ENCODE measurements around the gene CLEC9A.
A peak's percentile ranks its signal among the peaks of the same experiment; 100 is the strongest.
"Not testable (repeated sequence)": the region's sequence is repeated elsewhere in the genome, so short reads cannot be mapped to it uniquely, and the experiment has no call there.

Gene CLEC9A

DNA sequence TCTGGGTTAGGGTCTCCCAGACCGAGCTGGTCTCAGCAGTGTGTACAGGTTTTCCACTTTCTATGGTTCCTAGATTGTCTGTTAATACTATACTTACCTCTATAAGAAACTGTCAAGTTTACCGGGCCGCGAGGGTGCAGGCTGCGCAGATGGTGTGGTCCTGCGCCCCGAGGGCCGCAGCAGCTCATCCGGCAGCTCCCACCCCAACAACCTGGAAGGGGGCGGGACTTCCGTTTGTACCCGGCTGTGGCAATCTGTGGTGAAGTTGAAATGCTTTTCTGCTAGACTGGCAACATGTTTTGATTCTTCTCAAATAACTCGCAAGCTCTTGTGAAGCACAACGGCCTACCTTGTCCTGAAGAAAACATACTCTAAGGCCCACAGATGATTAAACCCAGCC, at the start of gene CLEC9A:
Gene CLEC9A (plus strand): TSS at position 237 of the 400 bp plus-strand sequence. CDS start 22,006 bp downstream, outside the sequence.
- no peak for FAIRE-seq

GRCh38 chr12:9991876-9992275, 38.6 kb upstream of the CLEC9A start:
- FAIRE-seq = no peak

DNA sequence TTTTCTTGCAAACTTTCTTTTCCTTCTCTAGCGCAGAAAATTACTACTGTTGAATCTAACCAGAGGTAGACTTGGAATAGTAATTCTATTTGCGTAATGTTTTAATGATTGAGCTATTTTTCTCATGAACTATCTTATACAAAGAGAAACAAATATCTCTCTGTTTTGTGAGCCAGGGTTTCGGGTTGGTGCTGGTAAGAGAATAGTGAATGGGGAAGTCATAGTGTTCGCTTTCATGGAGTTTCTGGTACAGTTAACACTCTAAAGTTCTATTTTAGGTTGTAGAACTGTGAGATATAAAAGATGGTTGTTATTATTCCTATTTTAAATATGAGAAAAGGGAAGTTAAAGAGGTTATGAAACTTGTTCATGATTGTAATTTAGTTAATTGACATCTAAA, 38.2 kb upstream of the CLEC9A start:
- FAIRE-seq = no peak

- no peak for FAIRE-seq
These were observed 31.5 kb upstream of the CLEC9A start, which contains the start of gene CLEC1B for GRCh38 chr12:9999016-9999415. TSS of gene CLEC1B (minus strand) at chr12:9999121. CDS start at chr12:9999100, 21 bp downstream.

DNA sequence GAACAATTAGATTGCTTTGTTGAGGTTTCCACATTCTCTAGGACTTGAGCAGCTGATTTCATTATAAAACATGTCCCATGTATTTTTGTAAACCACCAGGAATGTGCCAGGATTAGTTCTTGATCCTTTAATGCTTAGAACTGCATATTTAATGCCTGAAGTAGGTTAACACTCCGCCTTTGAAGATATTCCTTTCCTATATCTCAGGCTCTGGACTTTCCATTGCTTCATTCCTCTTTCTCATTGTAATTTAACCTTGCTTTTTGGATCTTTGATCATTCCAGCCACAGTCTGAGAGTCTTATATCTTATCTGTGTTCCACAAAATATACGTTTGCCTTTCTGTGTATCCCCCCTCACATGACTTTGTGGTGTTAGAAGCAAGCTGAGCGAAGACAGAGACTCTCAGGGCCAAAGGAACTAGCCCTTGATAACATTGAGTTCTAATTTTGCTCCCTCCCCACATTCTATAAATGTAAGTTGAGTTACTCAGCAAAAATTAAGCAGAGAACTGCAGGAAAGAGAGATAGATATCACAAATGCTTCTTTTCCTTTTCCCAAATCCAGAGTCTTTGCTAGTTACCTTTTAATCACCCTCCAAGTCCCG, 29.2 kb upstream of the CLEC9A start:
- FAIRE-seq = no peak

DNA sequence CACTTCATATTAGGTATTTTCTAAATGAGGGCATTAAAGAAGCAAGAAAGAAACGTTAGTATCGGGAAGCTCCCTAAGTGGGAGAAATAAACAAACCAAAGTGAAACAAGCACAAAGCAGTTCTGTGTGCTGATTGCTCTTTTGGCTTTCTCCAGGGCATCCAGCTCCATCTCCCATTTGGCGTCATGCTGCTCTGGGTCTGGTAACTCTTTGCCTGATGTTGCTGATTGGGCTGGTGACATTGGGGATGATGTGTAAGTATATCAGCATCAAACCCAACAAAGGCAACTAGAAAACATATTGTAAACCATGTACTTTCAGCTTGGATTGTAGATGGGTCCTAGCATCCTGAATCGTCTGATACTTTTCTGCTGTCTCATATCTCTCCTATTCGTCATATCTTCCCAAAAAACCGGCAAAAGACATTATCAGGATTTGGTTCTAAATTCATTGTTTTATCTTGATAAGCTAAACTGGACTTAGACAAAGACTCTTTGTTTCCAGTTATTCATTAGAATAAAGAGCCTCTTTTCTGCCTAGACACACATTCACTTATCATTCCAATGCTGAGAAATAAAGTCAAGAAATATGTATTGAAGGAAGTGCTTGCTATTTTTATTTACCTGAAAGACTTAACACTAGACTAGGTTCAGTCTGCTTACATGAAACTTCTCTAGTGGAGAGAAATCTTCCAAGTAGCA, 17.7 kb upstream of the CLEC9A start:
- no peak for FAIRE-seq

DNA sequence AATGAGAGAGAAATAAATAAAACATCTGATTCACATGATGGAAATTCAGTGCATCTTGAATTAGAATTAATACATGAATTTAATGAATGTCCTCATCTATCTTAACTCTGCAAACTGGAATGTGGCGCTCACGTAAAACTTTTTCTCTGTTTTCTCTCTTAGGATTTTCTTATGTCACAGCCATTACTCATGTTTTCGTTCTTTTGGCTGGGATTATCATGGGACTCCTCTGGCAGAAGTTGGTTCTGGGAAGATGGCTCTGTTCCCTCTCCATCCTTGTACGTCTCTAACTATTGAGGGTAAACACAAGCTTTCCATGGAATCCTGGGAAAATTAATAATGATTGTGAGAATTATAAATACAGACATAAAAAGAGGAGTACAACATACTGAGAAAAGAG, 15.0 kb upstream of the CLEC9A start:
- no peak for FAIRE-seq

DNA sequence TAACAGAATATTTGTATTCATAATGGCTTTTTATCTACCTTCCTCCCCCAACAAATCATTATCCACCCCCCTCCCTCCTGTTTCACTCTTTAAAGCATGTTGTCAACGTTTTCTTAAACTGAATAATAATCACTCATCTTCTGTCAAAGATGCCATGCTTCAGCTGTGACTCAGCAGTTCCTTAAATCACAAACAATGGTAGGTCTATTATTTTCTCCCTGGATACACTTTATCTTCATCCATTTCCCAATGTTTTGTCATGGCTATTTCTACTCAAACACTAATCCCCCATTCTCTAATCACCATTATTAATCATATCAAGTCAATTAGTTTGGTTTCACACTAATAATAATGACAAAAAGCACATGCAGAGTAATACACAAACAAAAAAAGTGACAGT, 13.6 kb upstream of the CLEC9A start:
- FAIRE-seq = no peak

GRCh38 chr12:10018386-10018785, 12.1 kb upstream of the CLEC9A start:
- FAIRE-seq = no peak

DNA sequence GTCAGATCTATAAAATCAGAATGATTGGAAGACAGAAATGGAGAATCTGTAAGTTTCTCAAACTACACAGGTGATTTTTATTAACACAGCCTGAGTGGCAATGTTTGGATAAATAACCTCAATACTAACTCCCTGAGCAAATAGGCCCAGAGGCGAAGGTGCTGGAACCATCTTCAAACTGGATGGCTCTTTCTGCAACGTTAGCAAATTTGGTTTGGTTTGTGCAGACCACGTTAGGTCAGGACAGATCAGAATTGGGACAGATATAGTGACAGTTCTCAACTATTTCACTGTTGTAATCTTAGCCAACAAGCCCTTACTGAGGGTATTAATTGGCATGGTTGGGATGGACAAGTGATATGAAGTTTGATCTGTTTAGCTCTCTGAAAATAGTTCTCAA, 9.1 kb upstream of the CLEC9A start:
- FAIRE-seq = no peak

- no peak for FAIRE-seq
These were observed 5.2 kb upstream of the CLEC9A start for GRCh38 chr12:10025236-10025635.

GRCh38 chr12:10026666-10027065, 3.8 kb upstream of the CLEC9A start:
- not testable (repeated sequence) for FAIRE-seq

GRCh38 chr12:10027311-10027710, 3.2 kb upstream of the CLEC9A start:
- no peak for FAIRE-seq

DNA sequence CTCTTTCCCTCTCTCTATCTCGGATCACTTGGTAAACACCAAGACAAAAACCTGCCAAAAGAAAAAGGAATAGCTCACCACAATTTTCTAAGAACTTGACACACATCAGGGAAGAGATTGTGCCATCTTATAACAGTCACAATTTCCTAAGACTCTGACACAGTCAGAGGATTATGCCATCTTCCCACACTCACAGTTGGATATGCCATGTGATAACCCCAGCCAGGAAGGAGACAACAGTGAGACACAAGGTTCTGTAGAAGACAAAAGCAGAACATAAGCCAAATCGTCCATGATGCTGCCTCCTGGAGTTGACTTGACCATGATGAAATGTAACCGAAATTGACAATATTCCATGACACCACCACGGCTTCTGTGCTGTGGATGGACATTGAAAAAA, 2.8 kb upstream of the CLEC9A start:
- no peak for FAIRE-seq

- FAIRE-seq = no peak
These were observed 839 bp downstream of the CLEC9A start for GRCh38 chr12:10031321-10031720.

- no peak for FAIRE-seq
These were observed 1.3 kb downstream of the CLEC9A start for GRCh38 chr12:10031771-10032175.

- peak; percentile 13 for FAIRE-seq
These were observed 3.5 kb downstream of the CLEC9A start for GRCh38 chr12:10033783-10034545.

- no peak for FAIRE-seq
These were observed 11.7 kb downstream of the CLEC9A start for GRCh38 chr12:10042167-10042566.

DNA sequence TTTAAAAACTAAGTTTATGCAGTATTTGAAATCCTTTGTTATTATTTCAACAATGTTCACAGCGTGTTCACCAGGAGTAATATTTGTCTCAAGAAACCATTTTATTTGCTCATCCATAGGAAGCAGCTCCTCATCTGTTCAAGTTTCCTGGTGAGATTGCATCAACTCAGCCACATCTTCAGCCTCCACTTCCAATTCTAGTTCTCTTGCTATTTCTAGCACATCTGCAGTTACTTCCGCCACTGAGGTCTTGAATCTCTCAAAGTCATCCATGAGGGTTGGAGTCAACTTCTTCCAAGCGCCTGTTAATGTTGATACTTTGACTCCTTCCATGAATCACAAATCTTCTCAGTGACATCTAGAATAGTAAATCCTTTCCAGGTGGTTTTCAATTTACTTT, 18.0 kb downstream of the CLEC9A start:
- no peak for FAIRE-seq

DNA sequence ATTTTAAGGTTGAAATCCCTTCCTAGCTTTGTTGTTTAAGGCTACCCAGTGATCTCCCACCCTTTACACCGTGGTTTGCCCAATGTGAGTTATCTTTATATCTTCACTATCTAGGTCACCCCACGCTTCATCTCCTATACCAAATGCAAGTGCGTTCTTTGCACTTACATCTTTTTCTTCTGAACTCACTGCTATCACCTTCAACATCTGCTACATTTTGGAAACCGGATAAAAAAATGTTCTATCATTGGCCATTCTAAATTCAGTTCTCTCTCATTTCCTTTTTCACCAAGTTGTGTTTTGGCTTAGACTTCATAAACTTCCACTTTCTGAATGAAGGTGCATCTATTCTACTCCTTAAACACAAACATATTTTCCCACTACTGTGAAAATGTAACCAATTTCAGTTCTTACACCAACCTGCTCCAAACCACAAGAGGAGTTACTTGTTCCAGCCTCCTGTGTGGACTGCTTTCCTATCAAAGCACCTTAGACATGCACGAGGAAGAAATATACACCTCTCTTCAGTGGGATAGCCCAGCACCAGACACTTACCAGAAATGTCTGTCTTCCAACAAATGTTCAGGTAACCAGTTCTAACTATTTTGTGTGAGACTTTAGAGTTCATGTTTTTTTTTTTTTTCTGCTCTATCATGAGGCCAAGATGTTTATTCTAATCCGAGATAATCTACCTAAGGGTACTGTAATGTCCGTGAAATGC, 21.9 kb downstream of the CLEC9A start:
- no peak for FAIRE-seq

DNA sequence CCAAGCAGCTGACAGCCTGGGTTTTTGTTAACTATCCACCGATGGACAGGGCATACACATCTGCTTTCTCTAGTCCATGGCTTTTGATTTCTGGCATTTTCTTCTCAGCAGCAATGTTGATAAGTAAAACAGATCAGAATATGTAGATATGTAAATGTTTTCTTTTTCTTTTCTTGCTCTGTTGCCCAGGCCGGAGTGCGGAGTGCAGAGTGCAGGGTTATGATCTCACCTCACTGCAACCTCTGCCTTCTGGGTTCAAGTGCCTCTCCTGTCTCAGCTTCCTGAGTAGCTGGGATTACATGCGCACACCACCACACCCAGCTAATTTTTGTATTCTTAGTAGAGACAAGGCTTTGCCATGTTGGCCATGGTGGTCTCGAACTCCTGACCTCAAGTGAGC, 27.9 kb downstream of the CLEC9A start:
- no peak for FAIRE-seq

DNA sequence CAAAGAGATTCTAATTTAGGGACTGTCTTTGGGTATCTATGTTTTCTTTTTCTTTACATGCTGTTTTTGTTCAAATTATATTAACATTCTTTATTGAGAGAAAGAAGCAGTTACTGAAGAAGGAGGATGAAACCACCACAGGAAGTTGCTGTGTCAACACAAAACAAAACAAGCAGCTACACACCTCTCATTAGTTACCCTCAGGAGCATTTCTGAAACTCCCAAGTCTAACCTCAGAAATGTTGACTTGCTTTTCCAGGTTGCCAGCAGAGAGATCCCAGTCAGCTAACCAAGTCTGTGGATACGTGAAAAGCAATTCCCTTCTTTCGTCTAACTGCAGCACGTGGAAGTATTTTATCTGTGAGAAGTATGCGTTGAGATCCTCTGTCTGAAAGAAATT, 34.8 kb downstream of the CLEC9A start:
- FAIRE-seq = no peak

DNA sequence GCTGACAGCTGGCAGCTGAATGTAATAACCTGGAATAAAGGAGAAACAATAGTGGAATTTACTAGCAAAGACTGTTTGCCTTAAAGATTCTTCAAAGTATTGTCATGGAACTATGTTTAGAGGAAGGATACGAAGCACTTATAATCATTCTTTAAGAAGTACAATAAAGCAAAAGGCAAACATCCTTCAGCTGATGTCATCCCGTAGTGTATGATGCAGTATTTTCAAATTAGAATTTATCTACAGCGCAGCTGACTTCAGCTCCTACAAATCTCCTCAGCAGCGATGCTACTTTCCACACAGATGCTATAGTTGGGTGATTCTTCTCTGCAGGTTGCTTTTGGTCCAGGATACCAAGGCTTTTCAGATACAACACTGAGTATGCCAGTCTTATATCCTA, 36.8 kb downstream of the CLEC9A start:
- FAIRE-seq = no peak
